Small intestine (tissue), 7 donors: ENCODE results near the gene SLC6A12. TPM values are rescaled to one million over a fixed set of nuclear protein-coding genes. Genes with fewer than 3 reads are reported as not detected.

ENCODE experiments used
- DNase-seq, 2 donors: peaks; one replicate each; pipeline versions ENCODE4 v3.0.0 to v3.0.0-alpha.2; 2013
- FAIRE-seq: peaks from 2 replicates; lab custom pipeline; 2012; peaks lifted over from hg19 to GRCh38; lab: Jason Lieb, UNC
- H3K27ac ChIP-seq, 3 donors: one replicate each; pipeline ENCODE4 v1.5.1; 2013; ENCODE audit warnings: low read length in 2 of 3, mild to moderate bottlenecking in 2 of 3, control low read depth in 1 of 3, inconsistent platforms in 1 of 3, low read depth in 1 of 3, moderate library complexity in 1 of 3
- H3K27me3 ChIP-seq, 3 donors: one replicate each; pipeline ENCODE4 v1.6.1; 2013; ENCODE audit warnings: low read length in 3 of 3, inconsistent platforms in 1 of 3; ENCODE audit not compliant: control insufficient read depth in 3 of 3, insufficient read depth in 3 of 3
- H3K36me3 ChIP-seq, 3 donors: one replicate each; pipeline ENCODE4 v1.6.1; 2013; ENCODE audit warnings: low read length in 3 of 3, inconsistent platforms in 1 of 3, low read depth in 1 of 3, mild to moderate bottlenecking in 1 of 3, moderate library complexity in 1 of 3; ENCODE audit not compliant: control insufficient read depth in 3 of 3, insufficient read depth in 2 of 3
- H3K4me1 ChIP-seq, 3 donors: one replicate each; pipeline ENCODE4 v1.6.1; 2013; ENCODE audit warnings: low read length in 2 of 3, inconsistent platforms in 1 of 3, low read depth in 1 of 3, mild to moderate bottlenecking in 1 of 3, moderate library complexity in 1 of 3; ENCODE audit not compliant: control insufficient read depth in 3 of 3, insufficient read depth in 2 of 3
- H3K4me3 ChIP-seq, 3 donors: one replicate each; pipeline ENCODE4 v1.5.1; 2013; ENCODE audit warnings: low read length in 3 of 3, control low read depth in 1 of 3, inconsistent platforms in 1 of 3, low read depth in 1 of 3, mild to moderate bottlenecking in 1 of 3, moderate library complexity in 1 of 3
- H3K9me3 ChIP-seq, 2 donors: one replicate each; pipeline ENCODE4 v1.6.1; 2013; ENCODE audit warnings: low read depth in 1 of 2, low read length in 1 of 2; ENCODE audit not compliant: control insufficient read depth in 2 of 2, insufficient read depth in 1 of 2
- WGBS, 3 donors: extraction: QIAGEN DNeasy Blood & Tissue Kit; methylation state at CpG; one replicate each; pipeline ENCODE4 v1.1.7; 2013; 5-methylcytosine and 5-hydroxymethylcytosine counted together
- polyA plus RNA-seq, 4 donors: library from polyadenylated mRNA; stranded (reverse) in 3 of 4; unstranded in 1 of 4; fragments of 200-250 nt in 3 of 4; fragments of 120-200 nt in 1 of 4; gene quantifications; one replicate each; pipeline versions ENCODE4 v1.2.1 to v1.2.3, GENCODE V29; 2013
- donor health status: healthy with polysubstance abuse.
- donor health status: control.
- donor health status: control.
- donor health status: Bipolar disorder and iron deficiency.
- donor health status: healthy.

SLC6A12 gene
- polyA plus RNA-seq, 4 donors = 0.06 to 9.4 (median 1.7) TPM

GRCh38 chr12:225012-225411 is 11.1 kb upstream of the SLC6A12 start:
- Histone ChIP-seq H3K27me3 (peaks cover 0 to 5% (median 4%) of the 10 kb centered on the region in 3 donors), H3K4me1 (no peaks in the 10 kb centered on the region), H3K9me3 (no peaks in the 10 kb centered on the region), H3K36me3 (no peaks in the 10 kb centered on the region), H3K4me3 (no peak overlapping the region), H3K27ac (no peak overlapping the region)
- no peak for FAIRE-seq
- 85 to 90% (median 89%) methylated on average over 18 of the region's 18 CpGs for WGBS, 3 donors
- no peak for DNase-seq

- H3K4me1 ChIP-seq = no peaks in the 10 kb centered on the region
- H3K36me3 ChIP-seq = no peaks in the 10 kb centered on the region
- FAIRE-seq (no peak), DNase-seq (no peak)
- no peaks in the 10 kb centered on the region for H3K9me3 ChIP-seq
- H3K27me3 ChIP-seq = peaks cover 0 to 4% (median 3%) of the 10 kb centered on the region in 3 donors
- H3K4me3 ChIP-seq = no peak overlapping the region
- WGBS, 3 donors = 88 to 90% (median 90%) methylated on average over 9 of the region's 9 CpGs
- no peak overlapping the region for H3K27ac ChIP-seq
Measured at GRCh38 chr12:224330-224729, 10.4 kb upstream of the SLC6A12 start.

- H3K9me3 ChIP-seq = no peaks in the 10 kb centered on the region
- H3K27ac ChIP-seq = no peak overlapping the region
- H3K36me3 ChIP-seq = no peaks in the 10 kb centered on the region
- peaks cover 0 to 4% (median 3%) of the 10 kb centered on the region in 3 donors for H3K27me3 ChIP-seq
- H3K4me1 ChIP-seq = no peaks in the 10 kb centered on the region
- FAIRE-seq = no peak
- no peak overlapping the region for H3K4me3 ChIP-seq
- WGBS, 3 donors = 75 to 83% (median 79%) methylated on average over 11 of the region's 11 CpGs
- DNase-seq = no peak
Measured at GRCh38 chr12:223841-224240, 9.9 kb upstream of the SLC6A12 start.

- DNase-seq = no peak
- no peaks in the 10 kb centered on the region for H3K36me3 ChIP-seq
- no peak overlapping the region for H3K4me3 ChIP-seq
- no peak for FAIRE-seq
- WGBS, 3 donors = 63 to 77% (median 65%) methylated on average over 6 of the region's 6 CpGs
- H3K27me3 ChIP-seq = peaks cover 0 to 3% (median 0%) of the 10 kb centered on the region in 3 donors
- no peaks in the 10 kb centered on the region for H3K4me1 ChIP-seq
- H3K27ac ChIP-seq = no peak overlapping the region
- no peaks in the 10 kb centered on the region for H3K9me3 ChIP-seq
Measured at GRCh38 chr12:221736-222135, 7.8 kb upstream of the SLC6A12 start.

- H3K27me3 ChIP-seq = peaks cover 0 to 3% (median 0%) of the 10 kb centered on the region in 3 donors
- H3K4me3 ChIP-seq = no peak overlapping the region
- no peaks in the 10 kb centered on the region for H3K9me3 ChIP-seq
- 88 to 92% (median 91%) methylated on average over 18 to 19 of the region's 19 CpGs for WGBS, 3 donors
- FAIRE-seq (no peak), DNase-seq (no peak)
- H3K36me3 ChIP-seq = no peaks in the 10 kb centered on the region
- no peak overlapping the region for H3K27ac ChIP-seq
- H3K4me1 ChIP-seq = no peaks in the 10 kb centered on the region
Measured at GRCh38 chr12:220946-221550, 7.1 kb upstream of the SLC6A12 start.

GRCh38 chr12:220491-220890 is 6.5 kb upstream of the SLC6A12 start:
- peaks cover 0 to 3% (median 0%) of the 10 kb centered on the region in 3 donors for H3K27me3 ChIP-seq
- FAIRE-seq (no peak), DNase-seq (no peak)
- 68 to 73% (median 72%) methylated on average over 6 of the region's 6 CpGs for WGBS, 3 donors
- no peak overlapping the region for H3K4me3 ChIP-seq
- H3K27ac ChIP-seq = no peak overlapping the region
- no peaks in the 10 kb centered on the region for H3K4me1 ChIP-seq
- H3K36me3 ChIP-seq = no peaks in the 10 kb centered on the region
- H3K9me3 ChIP-seq = no peaks in the 10 kb centered on the region

- Histone ChIP-seq H3K36me3 (no peaks in the 10 kb centered on the region), H3K4me3 (no peak overlapping the region), H3K27ac (no peak overlapping the region), H3K4me1 (no peaks in the 10 kb centered on the region), H3K9me3 (no peaks in the 10 kb centered on the region), H3K27me3 (peaks cover 0 to 3% (median 0%) of the 10 kb centered on the region in 3 donors)
- FAIRE-seq = no peak
- DNase-seq = peak; percentile 68
- 14 to 23% (median 20%) methylated on average over 10 to 17 of the region's 17 CpGs for WGBS, 3 donors
Measured at GRCh38 chr12:219891-220352, 6.0 kb upstream of the SLC6A12 start.

- DNase-seq (no peak), FAIRE-seq (no peak)
- no peaks in the 10 kb centered on the region for H3K9me3 ChIP-seq
- H3K4me3 ChIP-seq = no peak overlapping the region
- peaks cover 0 to 4% (median 0%) of the 10 kb centered on the region in 3 donors for H3K27me3 ChIP-seq
- no peaks in the 10 kb centered on the region for H3K36me3 ChIP-seq
- WGBS, 3 donors = 78 to 88% (median 87%) methylated on average over 30 of the region's 30 CpGs
- H3K27ac ChIP-seq = no peak overlapping the region
- H3K4me1 ChIP-seq = no peaks in the 10 kb centered on the region
Measured at GRCh38 chr12:218728-219590, 5.0 kb upstream of the SLC6A12 start.
